Stimulated activated memory B cell treated with anti-CD40 and anti-IgM and Interleukin-4, amounts not matched to agents 10 μg/mL and 1 μg/mL and 100 μg/mL, for 72 hours (primary cell): ENCODE results near the gene GGTLC1.
"Not testable (repeated sequence)": the region's sequence is repeated elsewhere in the genome, so short reads cannot be mapped to it uniquely, and the experiment has no call there.

Experiments used
- ATAC-seq: fragments of 150-1000 bp; cut with Tn5 transposase; 2 replicates; pipeline ENCODE4 v1.10.0; 2021
- H3K27ac Mint-ChIP-seq: one replicate; pipeline ENCODE4 v1.8.0; 2022; ENCODE audit warnings: mild to moderate bottlenecking, mixed read lengths
- H3K27me3 Mint-ChIP-seq: one replicate; pipeline ENCODE4 v1.8.0; 2022; ENCODE audit warnings: mixed read lengths
- H3K36me3 Mint-ChIP-seq: one replicate; pipeline ENCODE4 v1.8.0; 2022; ENCODE audit warnings: mixed read lengths
- H3K4me1 Mint-ChIP-seq: one replicate; pipeline ENCODE4 v1.8.0; 2022; ENCODE audit warnings: mixed read lengths
- H3K4me3 Mint-ChIP-seq: one replicate; pipeline ENCODE4 v1.8.0; 2022; ENCODE audit warnings: mild to moderate bottlenecking, moderate library complexity, mixed read lengths
- H3K9me3 Mint-ChIP-seq: one replicate; pipeline ENCODE4 v1.8.0; 2022; ENCODE audit warnings: mixed read lengths

GGTLC1 gene

GRCh38 chr20:23982112-23983018, 6.2 kb downstream of the GGTLC1 start:
- H3K4me1 Mint-ChIP-seq, H3K36me3 Mint-ChIP-seq, H3K9me3 Mint-ChIP-seq, H3K27ac Mint-ChIP-seq, H3K27me3 Mint-ChIP-seq, ATAC-seq, H3K4me3 Mint-ChIP-seq: not testable (repeated sequence)

DNA sequence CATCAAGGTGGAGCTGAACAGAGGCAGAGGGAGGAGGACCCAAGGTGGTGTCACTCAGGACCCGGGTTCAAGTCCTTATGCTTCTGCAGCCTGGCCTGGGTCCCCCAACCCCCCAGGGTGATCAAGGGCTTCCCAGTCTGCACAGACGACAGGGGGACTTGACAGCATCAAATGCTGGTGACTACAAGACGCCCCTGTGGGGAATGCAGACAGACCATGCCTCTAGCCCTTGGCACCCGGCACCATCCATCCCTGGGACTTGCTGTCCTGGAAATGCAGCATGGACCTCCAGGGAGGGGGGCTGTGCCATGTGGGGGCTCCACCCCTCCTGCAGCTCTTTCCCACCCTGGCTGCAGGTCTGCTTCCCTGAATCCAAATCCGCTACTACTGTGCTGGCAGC, 7.1 kb downstream of the GGTLC1 start:
- H3K27me3 Mint-ChIP-seq, ATAC-seq: not testable (repeated sequence)

GRCh38 chr20:23981014-23981413, 7.6 kb downstream of the GGTLC1 start:
- not testable (repeated sequence) for H3K9me3 Mint-ChIP-seq, H3K4me3 Mint-ChIP-seq, H3K27me3 Mint-ChIP-seq, ATAC-seq, H3K36me3 Mint-ChIP-seq, H3K4me1 Mint-ChIP-seq, H3K27ac Mint-ChIP-seq

More for the DNA sequence above, 7.1 kb downstream of the GGTLC1 start:
- not testable (repeated sequence) for H3K36me3 Mint-ChIP-seq, H3K4me1 Mint-ChIP-seq, H3K9me3 Mint-ChIP-seq, H3K4me3 Mint-ChIP-seq, H3K27ac Mint-ChIP-seq

- H3K27ac Mint-ChIP-seq, H3K4me3 Mint-ChIP-seq, H3K27me3 Mint-ChIP-seq, ATAC-seq, H3K9me3 Mint-ChIP-seq, H3K4me1 Mint-ChIP-seq, H3K36me3 Mint-ChIP-seq: not testable (repeated sequence)
Observed at GRCh38 chr20:23979899-23980811, 8.4 kb downstream of the GGTLC1 start.

DNA sequence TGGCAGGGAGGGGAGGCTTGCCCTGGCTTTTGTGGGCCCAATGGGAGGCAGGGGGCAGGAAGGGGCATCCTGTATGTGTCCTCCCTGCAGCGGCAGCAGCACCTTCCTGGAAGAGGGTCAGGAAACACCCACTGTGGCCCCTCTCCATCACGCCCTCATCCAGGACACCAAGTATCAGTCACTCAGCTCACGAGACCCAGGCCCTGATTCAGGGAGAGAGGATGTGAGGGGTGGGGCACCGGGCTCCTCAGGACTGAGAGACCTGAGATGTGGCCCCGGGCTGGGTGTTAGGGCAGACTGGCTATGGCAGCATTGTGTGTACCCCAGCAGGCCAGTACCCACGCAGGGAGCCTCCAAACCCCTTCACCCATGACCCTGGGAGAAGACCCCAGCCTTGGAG, 9.2 kb downstream of the GGTLC1 start:
- H3K27me3 Mint-ChIP-seq, H3K36me3 Mint-ChIP-seq, H3K9me3 Mint-ChIP-seq, H3K4me3 Mint-ChIP-seq, H3K27ac Mint-ChIP-seq, ATAC-seq, H3K4me1 Mint-ChIP-seq: not testable (repeated sequence)

GRCh38 chr20:23978457-23978856, 10.1 kb downstream of the GGTLC1 start:
- not testable (repeated sequence) for H3K36me3 Mint-ChIP-seq, H3K4me3 Mint-ChIP-seq

DNA sequence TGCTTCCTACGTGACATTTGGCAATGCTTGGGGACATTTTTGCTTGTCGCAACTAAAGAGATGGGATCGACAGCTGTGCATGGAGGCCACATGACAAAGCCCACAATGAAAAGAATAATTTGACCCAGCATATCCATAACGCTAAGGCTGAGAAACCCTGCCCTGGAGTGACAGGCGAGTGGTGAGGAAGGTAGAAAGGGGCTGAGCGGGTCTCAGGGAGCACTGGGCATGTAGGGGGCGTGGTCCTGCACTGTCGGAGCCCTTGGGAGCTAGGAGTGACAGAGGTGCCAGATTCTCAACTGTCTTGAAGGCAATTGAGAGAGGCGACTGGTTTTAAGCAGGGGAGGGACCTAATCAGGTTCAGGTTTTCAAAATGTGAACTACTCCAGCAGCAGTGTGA, 13.6 kb downstream of the GGTLC1 start:
- no peak overlapping the region for H3K4me3 Mint-ChIP-seq
- H3K9me3 Mint-ChIP-seq = peaks cover 1% of the 10 kb centered on the region
- H3K27ac Mint-ChIP-seq = no peak overlapping the region
- no peaks in the 10 kb centered on the region for H3K36me3 Mint-ChIP-seq
- H3K4me1 Mint-ChIP-seq = no peaks in the 10 kb centered on the region
- H3K27me3 Mint-ChIP-seq = no peaks in the 10 kb centered on the region
- no peak for ATAC-seq

More at GRCh38 chr20:23978457-23978856, 10.1 kb downstream of the GGTLC1 start:
- ATAC-seq, H3K4me1 Mint-ChIP-seq, H3K27me3 Mint-ChIP-seq, H3K9me3 Mint-ChIP-seq, H3K27ac Mint-ChIP-seq: not testable (repeated sequence)

- no peaks in the 10 kb centered on the region for H3K4me1 Mint-ChIP-seq
- peaks cover 2% of the 10 kb centered on the region for H3K9me3 Mint-ChIP-seq
- H3K4me3 Mint-ChIP-seq = no peak overlapping the region
- no peak overlapping the region for H3K27ac Mint-ChIP-seq
- H3K36me3 Mint-ChIP-seq = no peaks in the 10 kb centered on the region
- H3K27me3 Mint-ChIP-seq = no peaks in the 10 kb centered on the region
- no peak for ATAC-seq
Observed at GRCh38 chr20:23971310-23971709, 17.3 kb downstream of the GGTLC1 start.

DNA sequence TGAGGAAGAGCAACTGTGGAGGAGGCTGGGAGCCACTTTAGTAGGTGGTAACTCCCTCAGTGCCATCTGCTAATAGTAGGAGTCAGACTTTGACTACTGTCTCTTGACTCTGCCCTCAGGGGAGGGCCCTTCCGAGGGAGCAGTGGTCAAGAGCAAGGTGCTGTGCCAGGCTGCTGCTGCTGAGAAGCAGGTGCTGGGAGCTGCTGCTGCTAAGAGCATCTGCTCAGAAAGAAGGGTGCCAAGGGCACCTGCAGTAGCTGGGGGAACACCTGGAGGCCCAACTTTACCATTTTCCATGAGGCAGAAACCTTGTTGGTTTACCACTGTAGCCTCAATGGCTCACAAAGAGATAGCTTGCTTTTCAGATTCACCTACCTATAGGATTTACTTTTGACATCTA, 18.5 kb downstream of the GGTLC1 start:
- ATAC-seq = no peak

DNA sequence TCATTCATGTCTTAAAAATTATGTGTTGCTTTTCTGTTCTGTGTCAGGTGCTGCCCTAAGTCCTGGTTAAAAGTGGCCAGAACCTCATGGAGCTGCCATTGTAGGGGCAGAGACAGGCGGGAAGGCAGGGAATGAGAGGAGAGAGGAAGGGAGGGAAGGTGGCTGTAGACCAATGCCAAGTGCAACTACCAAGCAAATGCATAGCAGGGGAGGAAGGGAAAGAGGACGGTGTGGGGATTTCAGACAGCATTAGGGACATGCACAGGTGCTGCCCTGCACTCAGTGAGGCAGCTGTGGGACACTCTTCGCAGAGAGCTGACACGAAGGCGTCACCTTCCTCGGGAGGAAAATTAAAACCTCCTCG, 21.0 kb downstream of the GGTLC1 start:
- Mint-ChIP-seq H3K27me3 (no peaks in the 10 kb centered on the region), H3K9me3 (peaks cover 12% of the 10 kb centered on the region), H3K36me3 (no peaks in the 10 kb centered on the region), H3K4me1 (no peaks in the 10 kb centered on the region), H3K4me3 (no peak overlapping the region), H3K27ac (no peak overlapping the region)
- no peak for ATAC-seq

More for the DNA sequence above, 18.5 kb downstream of the GGTLC1 start:
- H3K9me3 Mint-ChIP-seq = peaks cover 5% of the 10 kb centered on the region
- no peak overlapping the region for H3K27ac Mint-ChIP-seq
- H3K27me3 Mint-ChIP-seq = no peaks in the 10 kb centered on the region
- H3K4me3 Mint-ChIP-seq = no peak overlapping the region
- H3K4me1 Mint-ChIP-seq = no peaks in the 10 kb centered on the region
- H3K36me3 Mint-ChIP-seq = no peaks in the 10 kb centered on the region

DNA sequence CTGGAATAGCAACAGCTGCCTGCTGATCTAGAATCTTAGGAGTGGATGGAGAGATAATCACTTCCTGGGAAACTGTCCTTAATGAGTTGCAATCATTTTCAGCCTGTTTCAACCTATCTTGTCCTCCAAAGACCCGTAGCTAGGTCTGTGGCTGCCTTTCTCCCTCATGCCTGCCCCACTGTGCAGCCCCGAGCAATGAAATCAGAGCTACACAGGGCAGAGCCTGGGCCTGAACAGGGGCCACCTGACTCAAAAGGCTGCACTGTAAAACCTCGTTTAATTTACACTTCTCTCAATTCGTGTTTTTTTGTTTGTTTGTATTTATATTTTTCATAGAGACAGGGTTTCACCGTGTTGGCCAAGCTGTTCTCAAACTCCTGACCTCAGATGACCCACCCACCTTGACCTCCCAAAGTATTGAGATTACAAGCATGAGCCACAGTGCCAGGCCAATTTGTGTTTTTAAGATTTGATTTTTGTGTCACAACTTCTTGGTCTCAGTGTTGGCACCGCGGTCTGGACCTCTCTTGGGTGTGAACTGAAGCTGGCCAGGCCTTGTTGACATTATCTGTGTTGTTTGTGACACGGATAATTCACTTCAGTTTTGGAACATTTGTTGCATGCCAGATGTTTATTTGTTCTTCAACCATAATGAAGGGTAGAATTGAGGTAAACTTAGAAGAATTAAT, 21.5 kb downstream of the GGTLC1 start:
- Mint-ChIP-seq H3K4me1 (no peaks in the 10 kb centered on the region), H3K36me3 (no peaks in the 10 kb centered on the region), H3K9me3 (peaks cover 12% of the 10 kb centered on the region), H3K27me3 (no peaks in the 10 kb centered on the region), H3K27ac (no peak overlapping the region), H3K4me3 (no peak overlapping the region)
- ATAC-seq = no peak

DNA sequence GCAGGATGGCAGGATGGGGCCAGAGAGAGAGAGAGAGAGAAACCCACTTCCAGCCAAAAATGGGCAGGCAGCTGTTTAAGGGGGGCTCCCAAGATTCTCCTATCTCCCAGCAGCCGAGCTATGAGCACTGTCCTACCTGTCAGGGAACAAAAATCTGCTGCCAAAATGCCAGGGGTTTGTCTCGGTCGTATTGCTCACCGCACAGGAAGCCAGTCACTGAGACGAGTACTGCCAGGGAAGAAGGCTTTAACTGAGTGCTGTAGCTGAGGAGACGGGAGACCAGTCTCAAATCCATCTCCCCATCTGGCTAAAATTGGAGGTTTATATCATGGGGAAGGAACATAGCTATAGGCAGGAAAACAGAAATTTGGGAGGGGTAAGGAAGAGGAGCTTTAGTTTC, 22.3 kb downstream of the GGTLC1 start:
- Mint-ChIP-seq H3K27ac (no peak overlapping the region), H3K27me3 (no peaks in the 10 kb centered on the region), H3K4me1 (no peaks in the 10 kb centered on the region), H3K9me3 (peaks cover 12% of the 10 kb centered on the region), H3K4me3 (no peak overlapping the region), H3K36me3 (no peaks in the 10 kb centered on the region)
- ATAC-seq = no peak

DNA sequence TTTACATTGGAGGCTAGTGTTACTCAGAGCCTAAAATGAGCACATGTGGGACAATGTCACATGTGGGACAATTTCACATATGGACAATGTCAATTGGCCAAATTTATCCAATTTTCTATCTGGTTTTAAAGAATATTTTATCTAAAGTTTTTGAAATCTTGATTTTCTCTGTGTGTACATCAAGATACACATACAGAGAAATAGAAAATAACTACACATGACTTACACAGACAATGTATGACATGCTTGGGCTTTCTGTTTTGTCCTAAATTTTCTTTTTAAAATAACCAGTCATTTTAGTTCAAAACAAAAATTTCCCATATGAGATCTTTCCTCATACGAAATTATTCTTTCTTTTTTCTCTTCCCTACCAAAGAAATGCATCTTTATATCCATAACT, 24.6 kb downstream of the GGTLC1 start:
- H3K9me3 Mint-ChIP-seq = peaks cover 12% of the 10 kb centered on the region
- no peaks in the 10 kb centered on the region for H3K4me1 Mint-ChIP-seq
- no peak overlapping the region for H3K4me3 Mint-ChIP-seq
- H3K27ac Mint-ChIP-seq = no peak overlapping the region
- ATAC-seq = no peak
- H3K36me3 Mint-ChIP-seq = no peaks in the 10 kb centered on the region
- H3K27me3 Mint-ChIP-seq = no peaks in the 10 kb centered on the region

DNA sequence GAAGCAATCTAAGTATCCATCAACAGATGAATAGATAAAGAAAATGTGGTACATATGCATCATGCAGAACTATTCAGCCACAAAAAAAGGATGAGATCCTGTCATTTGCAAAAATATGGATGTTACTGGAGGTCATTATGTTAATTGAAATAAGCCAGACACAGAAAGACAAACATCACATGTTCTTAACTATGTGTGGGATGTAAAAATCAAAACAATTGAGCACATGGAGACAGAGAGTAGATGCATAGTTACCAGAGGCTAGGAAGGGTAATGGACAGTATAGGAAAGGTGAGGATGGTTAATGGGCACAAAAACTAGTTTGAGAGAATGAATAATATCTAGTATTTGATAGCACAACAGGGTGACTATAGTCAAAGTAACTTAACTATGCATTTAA, 26.3 kb downstream of the GGTLC1 start:
- Mint-ChIP-seq H3K4me1 (no peaks in the 10 kb centered on the region), H3K27ac (no peak overlapping the region), H3K9me3 (peaks cover 12% of the 10 kb centered on the region), H3K36me3 (no peaks in the 10 kb centered on the region), H3K27me3 (no peaks in the 10 kb centered on the region), H3K4me3 (no peak overlapping the region)
- ATAC-seq = no peak

DNA sequence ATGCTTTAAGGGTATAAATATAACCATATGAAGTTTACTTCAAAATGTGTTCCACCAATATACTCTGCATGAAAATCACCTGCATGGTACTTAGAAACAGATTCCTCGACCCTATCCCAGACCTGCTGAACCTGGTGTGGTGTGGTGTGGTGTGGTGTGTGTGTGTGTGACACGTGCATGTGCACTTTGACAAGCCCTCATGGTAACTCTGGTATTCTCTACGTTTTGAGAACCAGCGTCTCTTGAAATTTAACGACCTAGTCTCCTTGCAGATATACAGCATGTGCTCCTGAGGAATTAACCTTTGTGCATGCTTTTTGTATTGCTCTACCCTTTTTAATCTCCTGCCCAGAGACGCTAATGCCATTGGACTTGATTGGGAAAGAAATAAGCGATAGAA, 29.5 kb downstream of the GGTLC1 start:
- Mint-ChIP-seq H3K9me3 (peaks cover 4% of the 10 kb centered on the region), H3K27me3 (no peaks in the 10 kb centered on the region), H3K4me1 (no peaks in the 10 kb centered on the region), H3K36me3 (no peaks in the 10 kb centered on the region), H3K27ac (no peak overlapping the region), H3K4me3 (no peak overlapping the region)
- ATAC-seq = no peak
